Heart right ventricle (tissue), 12 donors: ENCODE results near the gene RRP1. TPM values are rescaled to one million over a fixed set of nuclear protein-coding genes. Genes with fewer than 3 reads are reported as not detected.

ENCODE experiments used
- polyA plus RNA-seq, 2 donors: library from polyadenylated mRNA; stranded (reverse); fragments of 200-250 nt; gene quantifications; one replicate each; pipeline ENCODE4 v1.2.3, GENCODE V29; 2013
- total RNA-seq, 10 donors: library from RNA; stranded (reverse); fragmentation: NEBNext Ultra II Directional in 3 of 10; extraction: Animal tissue kit (Norgen Biotek cat#: 25700) in 3 of 10; gene quantifications; one replicate each; pipeline versions ENCODE4 v1.2.1 to v1.2.4, GENCODE V29; 2021 to 2023
- donor health status: ischemic (EF 13 %, LVEDD 7.1; RV severe dilation, severe dysfunction).
- donor health status: healthy with polysubstance abuse.
- donor health status: DM: no; HTN: yes; CAD: no.
- donor health status: DM: no; HTN: no; CAD: no.
- donor health status: ischemic (EF 25% LVEDD 6.9; RV normal size, moderate dysfunction).
- donor health status: ischemic (EF 25% LVEDD 5.7; RV mildly dilated, moderate dysfunction).
- donor health status: healthy.
- donor health status: nonischemic (EF 11% LVEDD 7.7; RV severe dilation, severe dysfunction).
- donor health status: DM: yes; HTN: yes; CAD: no.
- donor health status: PGD.
- donor health status: ischemic (EF 29% LVEDD 5.4; RV normal size, mild dysfunction).
- donor health status: nonischemic (EF 23%, LVEDD 6.1; RV moderate dilation, normal function).

Gene RRP1
- total and polyA plus RNA-seq, 12 donors = 6.3 to 13.9 (median 9.3) TPM

Other genes starting within 250 kb of the RRP1 start
- gene HSF2BP, start 130.1 kb upstream of the RRP1 start, total RNA-seq = under 1 TPM in 5 of 10 donors, not detected in 5; 0.12 to 0.51 (median 0.18) TPM
- gene HSF2BP, start 130.1 kb upstream of the RRP1 start, polyA plus RNA-seq = under 1 TPM in 1 of 2 donors, not detected in 1; 0.16 TPM
- gene RRP1B, start 130.0 kb upstream of the RRP1 start, total RNA-seq = 10 to 100 TPM in 2 of 10 donors, 1 to 10 TPM in 8; 7.1 to 11.3 (median 8.6) TPM
- gene RRP1B, start 130.0 kb upstream of the RRP1 start, polyA plus RNA-seq = 1 to 10 TPM; 5.0 to 5.9 TPM
- 100 to 1,000 TPM in 1 of 10 donors, 10 to 100 TPM in 9; 64.9 to 101 (median 73.0) TPM for gene PDXK, start 70.4 kb upstream of the RRP1 start, total RNA-seq
- gene PDXK, start 70.4 kb upstream of the RRP1 start, polyA plus RNA-seq = 100 to 1,000 TPM in 1 of 2 donors, 10 to 100 TPM in 1; 47.8 to 102 TPM
- gene CSTB, start 13.3 kb upstream of the RRP1 start, total RNA-seq = 10 to 100 TPM; 33.0 to 50.2 (median 39.2) TPM
- 10 to 100 TPM; 44.4 to 61.2 TPM for gene CSTB, start 13.3 kb upstream of the RRP1 start, polyA plus RNA-seq
- gene AGPAT3, start 75.6 kb downstream of the RRP1 start, total RNA-seq = 100 to 1,000 TPM in 1 of 10 donors, 10 to 100 TPM in 9; 54.6 to 110 (median 66.5) TPM
- 10 to 100 TPM; 19.7 to 20.7 TPM for gene AGPAT3, start 75.6 kb downstream of the RRP1 start, polyA plus RNA-seq
- gene TRAPPC10, start 222.7 kb downstream of the RRP1 start, total RNA-seq = 10 to 100 TPM; 18.7 to 26.2 (median 20.3) TPM
- 1 to 10 TPM; 4.7 to 6.0 TPM for gene TRAPPC10, start 222.7 kb downstream of the RRP1 start, polyA plus RNA-seq